Smooth muscle cell (in vitro differentiated cells): ENCODE measurements around the gene TPSAB1. TPM values are rescaled to one million over a fixed set of nuclear protein-coding genes. Genes with fewer than 3 reads are reported as not detected.

Experiments used
- DNase-seq: peaks from one replicate; lab custom pipeline; 2025; ENCODE audit not compliant: unreplicated experiment; lab: John Stamatoyannopoulos, UW
- H2AFZ ChIP-seq: fragments of 200-600 bp; sonication (generic); 2 replicates; pipeline ENCODE4 v1.6.0; 2016; ENCODE audit warnings: antibody characterized with exemption, low read depth, mild to moderate bottlenecking
- H3F3A ChIP-seq: fragments of 200-600 bp; sonication (generic); 2 replicates; pipeline ENCODE4 v1.6.0; 2017; ENCODE audit warnings: antibody characterized with exemption, low read depth
- H3K27ac ChIP-seq: fragments of 200-600 bp; sonication (generic); 2 replicates; pipeline ENCODE4 v1.5.1; 2016; ENCODE audit warnings: low read depth, mild to moderate bottlenecking
- H3K27me3 ChIP-seq: fragments of 200-600 bp; sonication (generic); 2 replicates; pipeline ENCODE4 v1.6.1; 2016; ENCODE audit warnings: low read depth, mild to moderate bottlenecking
- H3K36me3 ChIP-seq: fragments of 200-600 bp; sonication (generic); 2 replicates; pipeline ENCODE4 v1.5.1; 2016; ENCODE audit warnings: low read depth
- H3K4me1 ChIP-seq: fragments of 200-600 bp; sonication (generic); 2 replicates; pipeline ENCODE4 v1.5.1; 2016; ENCODE audit warnings: low read depth
- H3K4me2 ChIP-seq: fragments of 200-600 bp; sonication (generic); 2 replicates; pipeline ENCODE4 v1.6.0; 2016; ENCODE audit warnings: mild to moderate bottlenecking
- H3K4me3 ChIP-seq: fragments of 200-600 bp; sonication (generic); 2 replicates; pipeline ENCODE4 v1.5.1; 2016; ENCODE audit warnings: mild to moderate bottlenecking
- H3K79me2 ChIP-seq: fragments of 200-600 bp; sonication (generic); 2 replicates; pipeline ENCODE4 v1.6.0; 2016; ENCODE audit warnings: low read depth, mild to moderate bottlenecking
- H3K9ac ChIP-seq: fragments of 200-600 bp; sonication (generic); 2 replicates; pipeline ENCODE4 v1.6.0; 2016; ENCODE audit warnings: low read depth
- H3K9me3 ChIP-seq: fragments of 200-600 bp; sonication (generic); replicated peaks from 2 replicates; pipeline ENCODE4 v1.5.1; 2016; ENCODE audit warnings: low read depth
- H4K20me1 ChIP-seq: fragments of 200-600 bp; sonication (generic); 2 replicates; pipeline ENCODE4 v1.6.0; 2016; ENCODE audit warnings: low read depth
- CTCF ChIP-seq: fragments of 200-600 bp; sonication (generic); IDR thresholded peaks from 2 replicates; pipeline ENCODE4 v1.5.1; 2017; ENCODE audit warnings: borderline replicate concordance, mild to moderate bottlenecking, antibody characterized with exemption; ENCODE audit not compliant: insufficient read depth, poor library complexity, severe bottlenecking
- WGBS: methylation state at CpG from one replicate; pipeline ENCODE4 v1.1.7; 2016; ENCODE audit warnings: low lambda C conversion rate; 5-methylcytosine and 5-hydroxymethylcytosine counted together
- polyA plus RNA-seq: library from polyadenylated mRNA; unstranded; fragments of >200 nt; fragmentation: Nextera tagmentation; extraction: Ambion mirVana; gene quantifications from 2 replicates; pipeline ENCODE4 v1.2.1, GENCODE V29; 2016
- total RNA-seq: library from RNA; depleted of rRNA; stranded (reverse); fragments of >200 nt; gene quantifications from 2 replicates; pipeline ENCODE4 v1.2.3, GENCODE V29; 2014

TPSAB1 gene
- total and polyA plus RNA-seq, 2 experiments from 2014 or later, result not detected

DNA sequence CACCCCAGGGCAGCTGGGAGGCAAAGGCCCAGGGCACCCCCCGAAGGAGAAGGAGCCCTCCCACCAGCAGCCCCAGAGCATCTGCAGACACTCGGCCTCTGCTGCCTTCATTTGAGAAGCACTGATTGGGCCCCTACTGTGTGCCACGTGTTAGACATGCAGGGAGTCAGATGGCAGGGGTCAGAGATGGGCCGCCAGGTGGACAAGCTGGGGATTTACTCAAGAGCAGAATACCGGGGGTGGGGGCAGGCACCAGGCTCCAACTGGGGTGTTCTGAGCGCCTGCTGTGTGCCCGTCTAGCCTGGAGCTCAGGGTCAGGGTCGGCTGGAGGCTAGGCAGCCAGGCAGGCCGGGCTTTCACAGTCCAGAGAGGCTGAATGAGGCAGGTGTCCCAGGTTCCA is 34.2 kb upstream of the TPSAB1 start:
- Histone ChIP-seq H3K4me2 (no peak overlapping the region), H3F3A (no peaks in the 10 kb centered on the region), H3K4me1 (no peaks in the 10 kb centered on the region), H3K9me3 (no peaks in the 10 kb centered on the region), H3K27me3 (no peaks in the 10 kb centered on the region), H3K79me2 (no peaks in the 10 kb centered on the region), H3K36me3 (no peaks in the 10 kb centered on the region), H2AFZ (no peak overlapping the region), H4K20me1 (no peaks in the 10 kb centered on the region), H3K4me3 (no peak overlapping the region), H3K27ac (no peak overlapping the region), H3K9ac (no peak overlapping the region)
- TF ChIP-seq CTCF, result no peak
- DNase-seq, result no peak
- WGBS, result 83% methylated on average over 9 of the region's 9 CpGs

- Histone ChIP-seq H3K4me2 (no peak overlapping the region), H3K4me3 (no peak overlapping the region), H4K20me1 (no peaks in the 10 kb centered on the region), H3K4me1 (no peaks in the 10 kb centered on the region), H3K27ac (no peak overlapping the region), H3K9ac (no peak overlapping the region), H3K9me3 (no peaks in the 10 kb centered on the region), H2AFZ (no peak overlapping the region), H3K27me3 (no peaks in the 10 kb centered on the region), H3F3A (no peaks in the 10 kb centered on the region), H3K36me3 (no peaks in the 10 kb centered on the region), H3K79me2 (no peaks in the 10 kb centered on the region)
- 91% methylated on average over 15 of the region's 16 CpGs for WGBS
- TF ChIP-seq CTCF, result no peak
- no peak for DNase-seq
Measured at GRCh38 chr16:1206786-1207185, 33.7 kb upstream of the TPSAB1 start.

DNA sequence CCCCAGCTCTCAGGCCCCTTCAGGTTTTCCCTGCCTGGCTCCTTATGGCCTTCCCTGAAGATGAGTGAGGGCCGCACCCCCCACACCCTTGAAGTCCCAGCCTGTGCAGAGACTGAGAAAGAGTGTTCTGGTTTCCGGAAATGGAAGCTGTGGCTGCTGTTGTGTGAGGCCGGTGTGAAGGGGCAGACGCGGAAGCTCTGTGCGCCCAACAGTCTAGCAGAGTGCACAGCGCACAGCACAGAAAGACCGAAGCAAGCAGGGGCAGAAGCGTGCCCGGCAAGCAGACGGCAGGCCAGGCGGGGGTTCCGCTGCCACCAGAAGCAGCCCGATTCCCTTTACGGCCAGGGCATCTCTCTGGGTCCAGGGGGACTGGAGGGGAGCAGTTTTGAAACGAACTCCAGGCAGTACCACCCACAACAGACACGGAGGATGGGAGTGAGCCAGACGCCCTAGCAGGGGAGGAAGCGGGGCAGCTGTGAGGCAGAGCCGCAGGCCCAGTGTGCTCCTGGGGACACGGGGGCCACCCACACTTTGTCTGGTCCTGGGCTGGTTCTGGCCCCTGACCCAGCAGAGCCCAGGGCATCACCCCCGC is 32.2 kb upstream of the TPSAB1 start:
- no peak overlapping the region for H3K4me3 ChIP-seq
- no peak for DNase-seq
- WGBS, result 96% methylated on average over 22 of the region's 22 CpGs

More for the DNA sequence above, 32.2 kb upstream of the TPSAB1 start:
- Histone ChIP-seq H3F3A (no peaks in the 10 kb centered on the region), H3K27ac (no peak overlapping the region), H3K4me1 (no peaks in the 10 kb centered on the region), H3K9me3 (no peaks in the 10 kb centered on the region), H3K27me3 (no peaks in the 10 kb centered on the region), H4K20me1 (no peaks in the 10 kb centered on the region), H3K4me2 (no peak overlapping the region), H3K79me2 (no peaks in the 10 kb centered on the region), H2AFZ (no peak overlapping the region), H3K9ac (no peak overlapping the region), H3K36me3 (no peaks in the 10 kb centered on the region)
- TF ChIP-seq CTCF, result no peak
